ENCODE measurements around the gene ZNF333.
"Not testable (repeated sequence)": the region's sequence is repeated elsewhere in the genome, so short reads cannot be mapped to it uniquely, and the experiment has no call there.

The ZNF333 gene

DNA sequence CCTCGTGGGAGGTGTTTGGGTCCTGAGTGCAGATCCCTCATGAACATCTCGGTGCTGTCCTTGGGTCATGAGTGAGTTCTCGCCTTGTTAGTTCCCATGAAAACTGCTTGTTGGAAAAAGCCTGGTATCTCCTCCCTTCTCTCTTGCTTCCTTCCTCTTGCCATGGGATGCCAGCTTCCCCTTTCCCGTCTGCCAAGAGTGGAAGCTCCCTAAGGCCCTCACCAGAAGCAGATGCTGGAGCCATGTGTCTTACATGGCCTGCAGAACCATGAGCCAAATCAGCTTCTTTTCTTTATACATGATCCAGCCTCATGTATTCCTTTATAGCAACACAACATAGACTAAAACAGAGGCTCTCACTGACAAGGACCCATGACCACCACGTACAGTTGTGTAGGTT is 80.3 kb downstream of the ZNF333 start:
- no peak for FAIRE-seq

DNA sequence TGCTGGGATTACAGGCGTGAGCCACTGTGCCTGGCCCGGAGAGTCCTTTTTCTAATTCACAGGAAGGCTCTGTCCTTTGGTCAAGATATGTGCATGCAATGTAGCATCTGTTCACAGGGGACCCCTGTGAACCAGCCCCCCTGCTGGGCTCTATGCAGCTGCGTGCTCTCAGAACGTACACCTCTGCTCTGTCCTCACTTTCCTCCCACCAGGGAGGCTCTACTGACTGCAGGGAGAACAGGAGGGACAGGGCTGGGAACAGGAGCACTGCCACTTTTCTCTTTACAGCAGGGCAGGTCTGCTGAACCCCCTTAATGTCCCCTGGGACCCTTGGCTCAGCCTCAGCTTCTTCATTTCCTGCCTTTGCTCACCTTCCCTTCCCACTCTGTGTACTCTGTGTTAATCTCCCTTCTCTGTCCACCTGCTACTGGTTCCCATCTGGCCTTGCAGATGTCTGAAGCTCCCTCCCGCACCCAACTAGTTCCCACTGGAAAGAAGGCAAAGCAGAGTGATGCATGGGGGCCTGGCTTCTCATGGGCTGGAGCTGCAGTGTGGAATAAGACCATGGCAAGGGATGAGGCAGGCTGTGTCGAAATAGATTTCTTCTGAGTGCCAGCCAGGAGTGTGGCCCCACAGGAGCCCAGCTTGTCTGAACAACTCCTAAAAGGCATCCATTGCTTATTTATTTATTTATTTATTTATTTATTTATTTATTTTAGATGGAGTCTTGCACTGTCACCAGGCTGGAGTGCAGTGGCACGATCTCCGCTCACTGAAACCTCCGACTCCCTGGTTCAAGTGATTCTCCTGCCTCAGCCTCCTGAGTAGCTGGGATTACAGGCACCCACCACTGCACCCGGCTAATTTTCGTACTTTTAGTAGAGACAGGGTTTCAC is 81.3 kb downstream of the ZNF333 start:
- FAIRE-seq: no peak

DNA sequence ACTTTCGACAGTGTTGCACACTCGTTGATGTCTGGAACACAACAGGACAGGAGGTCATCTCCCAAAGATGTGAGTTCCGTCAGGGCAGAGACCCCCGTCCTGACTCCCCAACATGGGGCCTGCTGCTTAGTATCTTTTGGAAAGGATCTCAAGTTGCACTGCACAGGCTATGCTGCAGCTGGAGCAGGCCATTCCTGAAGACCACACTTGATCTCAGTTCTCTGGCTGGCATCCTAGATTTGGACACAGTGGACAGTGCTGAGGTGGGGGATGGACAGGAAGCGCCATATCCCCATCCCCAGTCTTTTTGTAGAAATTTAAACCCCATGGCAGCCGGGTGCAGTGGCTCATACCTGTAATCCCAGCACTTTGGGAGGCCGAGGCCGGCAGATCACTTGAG is 82.6 kb downstream of the ZNF333 start:
- no peak for FAIRE-seq

DNA sequence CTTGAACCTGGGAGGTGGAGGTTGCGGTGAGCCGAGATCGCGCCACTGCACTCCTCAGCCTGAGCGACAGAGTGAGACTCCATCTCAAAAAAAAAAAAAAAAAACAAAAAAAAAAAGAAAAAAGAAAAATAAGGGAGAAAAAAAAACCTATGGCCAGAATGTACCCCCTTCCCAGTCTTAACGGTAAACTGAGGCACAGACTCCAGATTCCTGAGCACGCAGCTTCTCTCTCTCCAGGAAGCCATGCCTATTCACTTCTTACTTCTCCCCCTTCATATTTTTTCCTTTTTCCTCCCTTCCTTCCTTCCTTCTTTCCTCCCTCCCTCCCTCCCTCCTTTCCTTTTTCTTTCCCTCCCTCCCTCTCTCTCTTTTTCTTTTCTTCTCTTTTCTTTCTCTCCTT is 83.1 kb downstream of the ZNF333 start:
- no peak for FAIRE-seq

DNA sequence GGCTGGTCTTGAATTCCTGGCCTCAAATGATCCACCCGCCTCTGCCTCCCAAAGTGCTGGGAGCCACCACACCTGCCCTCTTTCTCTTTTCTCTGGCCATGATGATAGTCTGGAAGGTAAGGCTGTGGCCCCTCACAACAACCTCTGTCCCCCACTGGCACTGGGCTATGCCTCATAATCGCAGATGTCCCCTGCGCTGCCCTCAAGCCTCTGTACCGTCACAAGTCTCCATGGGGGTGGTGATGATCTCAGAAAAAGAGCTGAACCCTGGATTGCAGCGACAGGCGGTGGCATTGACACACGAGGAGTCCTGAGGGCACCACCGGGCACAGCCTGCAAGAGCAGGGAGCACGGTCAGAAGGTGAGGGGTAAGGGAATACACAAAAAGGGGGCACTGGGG is 83.9 kb downstream of the ZNF333 start:
- not testable (repeated sequence) for FAIRE-seq

DNA sequence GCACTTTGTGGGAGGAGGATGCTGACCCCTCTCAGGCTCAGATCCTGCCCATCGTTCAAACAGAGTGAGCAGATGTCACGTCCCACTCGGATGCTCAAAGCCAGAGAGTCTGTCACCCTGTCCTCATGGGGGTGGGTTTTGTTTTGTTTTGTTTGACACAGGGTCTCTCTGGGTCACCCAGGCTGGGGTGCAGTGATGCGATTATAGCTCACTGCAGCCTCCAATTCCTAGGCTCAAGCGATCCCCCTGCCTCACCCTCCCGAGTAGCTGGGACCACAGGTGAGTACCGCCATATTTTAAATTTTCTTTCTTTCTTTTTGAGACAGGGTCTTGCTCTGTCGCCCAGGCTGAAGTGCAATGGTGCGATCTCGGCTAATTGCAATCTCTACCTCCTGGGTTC is 84.5 kb downstream of the ZNF333 start:
- no peak for FAIRE-seq

DNA sequence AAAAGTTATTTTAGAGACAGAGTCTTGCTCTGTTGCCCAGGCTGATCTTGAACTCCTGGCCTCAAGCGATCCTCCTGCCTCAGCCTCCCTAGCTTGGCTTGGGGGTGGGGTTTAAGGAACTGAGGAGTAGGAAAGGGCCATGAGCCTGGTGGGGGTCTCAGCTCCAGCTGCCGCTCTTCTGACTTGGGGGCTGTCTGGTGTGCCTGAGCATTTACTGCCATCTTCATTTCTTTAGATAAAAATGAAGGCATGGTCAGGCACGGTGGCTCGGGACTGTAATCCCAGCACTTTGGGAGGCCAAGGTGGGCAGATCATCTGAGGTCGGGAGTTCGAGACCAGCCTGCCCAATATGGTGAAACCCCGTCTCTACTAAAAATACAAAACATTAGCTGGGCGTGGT is 85.5 kb downstream of the ZNF333 start:
- FAIRE-seq: not testable (repeated sequence)

DNA sequence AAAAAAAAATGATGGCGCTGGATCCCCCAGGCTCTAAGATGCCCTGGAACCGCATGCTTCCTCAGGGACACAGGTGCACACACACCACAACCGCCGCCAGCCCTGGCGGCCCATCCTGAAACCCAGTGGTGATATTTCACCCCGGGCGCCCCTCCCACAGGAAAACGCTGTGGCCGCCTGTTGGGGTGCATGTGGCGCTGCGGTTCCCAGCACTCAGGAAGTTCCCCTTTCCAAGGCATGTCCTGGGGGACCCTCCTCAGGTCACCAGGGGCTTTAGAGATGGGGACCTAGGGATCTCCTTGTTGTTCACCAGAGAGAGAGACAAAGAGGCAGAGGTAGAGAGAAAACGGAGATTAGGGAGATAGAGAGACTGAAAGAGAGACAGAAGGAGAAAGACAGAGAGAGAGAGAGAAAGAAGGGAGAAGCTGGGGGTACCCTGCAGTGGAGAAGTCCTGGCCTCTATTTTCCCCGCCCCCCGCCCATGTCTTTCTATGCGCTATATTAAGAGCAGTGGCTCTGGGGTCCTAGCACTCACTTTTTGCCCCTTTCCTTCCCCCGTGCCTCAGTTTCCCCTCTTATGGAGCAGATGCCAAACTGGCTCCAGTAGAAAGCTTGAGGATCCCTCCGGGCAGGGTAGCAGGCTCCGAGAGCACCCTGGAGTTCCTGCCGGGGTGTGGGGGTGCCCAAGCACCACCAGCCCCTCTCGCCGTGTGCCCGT is 86.2 kb downstream of the ZNF333 start:
- no peak for FAIRE-seq

DNA sequence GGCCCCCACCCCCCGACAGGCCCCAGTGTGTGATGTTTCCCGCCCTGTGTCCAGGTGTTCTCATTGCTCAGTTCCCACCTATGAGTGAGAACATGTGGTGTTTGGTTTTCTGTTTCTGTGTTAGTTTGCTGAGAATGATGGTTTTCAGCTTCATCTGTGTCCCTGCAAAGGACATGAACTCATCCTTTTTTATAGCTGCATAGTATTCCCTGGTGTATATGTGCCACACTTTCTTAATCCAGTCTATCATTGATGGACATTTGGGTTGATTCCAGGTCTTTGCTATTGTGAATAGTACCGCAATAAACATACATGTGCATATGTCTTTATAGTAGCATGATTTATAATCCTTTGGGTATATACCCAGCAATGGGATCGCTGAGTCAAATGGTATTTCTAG is 87.8 kb downstream of the ZNF333 start:
- not testable (repeated sequence) for FAIRE-seq

DNA sequence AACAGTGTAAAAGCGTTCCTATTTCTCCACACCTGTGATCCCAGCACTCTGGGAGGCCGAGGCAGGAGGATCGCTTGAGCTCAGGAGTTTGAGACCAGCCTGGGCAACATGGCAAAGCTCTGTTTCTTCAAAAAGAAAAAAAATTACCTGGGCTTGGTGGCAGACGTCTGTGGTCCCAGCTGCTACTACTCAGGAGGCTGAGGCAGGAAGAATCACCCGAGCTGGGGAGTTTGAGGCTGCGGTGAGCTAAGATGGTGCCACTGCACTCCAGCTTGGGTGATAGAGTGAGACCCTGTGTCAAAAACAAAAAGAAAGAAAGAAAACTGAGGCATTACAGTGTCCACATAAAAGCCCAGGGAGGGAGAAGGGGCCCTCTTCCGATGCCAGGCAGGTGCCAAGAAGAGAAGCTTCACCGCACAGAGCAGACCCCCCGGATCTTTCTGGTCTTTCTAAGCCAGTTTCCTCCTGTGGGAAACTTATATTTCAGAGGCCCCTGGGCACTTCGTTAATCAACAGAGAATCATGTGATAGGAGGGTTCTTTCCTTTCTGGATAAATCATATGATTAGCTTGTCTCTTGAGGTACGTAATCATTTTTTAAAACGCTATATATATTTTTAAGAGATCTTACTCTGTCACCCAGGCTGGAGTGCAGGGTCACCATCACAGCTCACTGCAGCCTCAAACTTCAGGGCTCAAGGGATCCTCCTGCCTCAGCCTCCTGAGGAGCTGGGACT is 88.4 kb downstream of the ZNF333 start, which contains the start of gene ADGRE2:
Gene ADGRE2 (minus strand): TSS at position 451 of the 736 bp plus-strand sequence. CDS start 1,804 bp downstream, outside the sequence.
- FAIRE-seq: not testable (repeated sequence)

DNA sequence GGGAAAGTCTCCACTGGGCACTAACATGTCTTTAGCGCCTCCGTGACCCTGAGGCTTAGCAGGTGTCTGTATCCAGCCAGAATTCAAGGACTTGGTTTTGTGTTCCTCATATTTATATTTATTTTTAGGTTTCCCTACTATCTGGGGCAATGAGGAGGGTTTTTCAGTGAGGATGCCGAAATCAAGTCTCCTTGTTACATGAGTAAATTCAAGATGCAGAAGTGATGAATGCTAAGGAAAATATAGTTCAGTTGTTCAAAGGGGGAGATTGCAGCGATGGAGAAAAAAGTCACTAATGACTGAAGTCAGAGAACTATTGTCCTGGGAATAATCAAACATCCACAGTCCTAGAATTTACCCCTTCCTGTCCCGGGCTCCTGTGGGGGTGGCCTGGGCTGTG is 89.3 kb downstream of the ZNF333 start:
- FAIRE-seq: no peak

DNA sequence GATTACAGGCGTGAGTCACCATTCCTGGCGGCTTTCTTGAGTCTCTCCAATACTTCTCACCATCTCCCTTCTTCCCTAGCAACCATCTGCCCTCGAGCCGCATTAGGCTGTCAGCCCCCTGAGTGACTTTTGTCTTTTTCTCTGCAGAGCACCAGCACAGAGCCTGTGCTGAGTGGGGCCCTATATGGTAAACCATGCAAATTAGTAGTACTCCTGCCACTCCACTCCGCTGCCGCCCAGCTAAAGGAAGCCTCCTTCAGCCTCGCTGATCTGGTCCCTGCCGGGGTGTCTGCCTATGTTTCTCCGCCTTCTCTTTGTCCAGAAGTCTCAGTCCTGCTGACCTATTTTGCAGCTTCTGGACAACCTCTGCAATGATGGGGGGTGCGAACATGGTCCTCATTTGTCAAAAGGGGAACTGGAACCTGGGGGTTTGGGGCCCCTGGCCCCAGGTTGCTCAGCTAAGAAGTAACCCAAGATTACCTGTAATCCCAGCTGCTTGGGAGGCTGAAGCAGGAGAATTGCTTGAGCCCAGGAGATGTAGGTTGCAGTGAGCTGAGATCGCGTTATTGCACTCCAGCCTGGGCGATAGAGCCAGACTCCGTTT is 90.9 kb downstream of the ZNF333 start:
- not testable (repeated sequence) for FAIRE-seq

DNA sequence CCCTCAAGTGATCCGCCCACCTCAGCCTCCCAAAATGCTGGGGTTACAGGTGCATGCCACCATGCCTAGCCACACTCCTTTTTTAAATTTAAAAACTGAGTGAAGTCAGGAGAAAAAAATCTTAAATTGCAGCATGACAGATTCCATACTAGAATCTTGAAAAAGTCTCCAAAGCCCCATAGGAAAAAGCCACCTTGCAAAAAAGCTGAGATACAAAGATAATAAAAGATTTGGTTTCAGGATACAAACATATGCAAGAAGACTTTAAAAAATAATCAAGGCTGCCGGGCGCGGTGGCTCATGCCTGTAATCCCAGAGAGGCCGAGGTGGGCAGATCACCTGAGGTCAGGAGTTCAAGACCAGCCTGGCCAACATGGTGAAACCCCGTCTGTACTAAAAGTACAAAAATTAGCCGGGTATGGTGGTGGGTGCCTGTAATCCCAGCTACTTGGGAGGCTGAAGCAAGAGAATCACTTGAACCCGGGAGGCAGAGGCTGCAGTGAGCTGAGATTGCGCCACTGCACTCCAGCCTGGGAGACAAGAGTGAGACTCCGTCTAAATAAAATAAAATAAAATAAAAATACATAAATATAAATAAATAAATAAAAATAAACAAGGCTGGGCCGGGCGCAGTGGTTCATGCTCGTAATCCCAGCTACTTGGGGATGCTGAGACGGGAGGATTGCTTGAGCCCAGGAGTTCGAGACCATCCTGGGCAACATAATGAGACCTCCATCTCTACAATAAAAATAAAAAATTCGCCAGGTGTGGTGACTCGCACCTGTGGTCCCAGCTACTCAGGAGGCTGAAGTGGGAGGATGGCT is 92.1 kb downstream of the ZNF333 start:
- FAIRE-seq: not testable (repeated sequence)

DNA sequence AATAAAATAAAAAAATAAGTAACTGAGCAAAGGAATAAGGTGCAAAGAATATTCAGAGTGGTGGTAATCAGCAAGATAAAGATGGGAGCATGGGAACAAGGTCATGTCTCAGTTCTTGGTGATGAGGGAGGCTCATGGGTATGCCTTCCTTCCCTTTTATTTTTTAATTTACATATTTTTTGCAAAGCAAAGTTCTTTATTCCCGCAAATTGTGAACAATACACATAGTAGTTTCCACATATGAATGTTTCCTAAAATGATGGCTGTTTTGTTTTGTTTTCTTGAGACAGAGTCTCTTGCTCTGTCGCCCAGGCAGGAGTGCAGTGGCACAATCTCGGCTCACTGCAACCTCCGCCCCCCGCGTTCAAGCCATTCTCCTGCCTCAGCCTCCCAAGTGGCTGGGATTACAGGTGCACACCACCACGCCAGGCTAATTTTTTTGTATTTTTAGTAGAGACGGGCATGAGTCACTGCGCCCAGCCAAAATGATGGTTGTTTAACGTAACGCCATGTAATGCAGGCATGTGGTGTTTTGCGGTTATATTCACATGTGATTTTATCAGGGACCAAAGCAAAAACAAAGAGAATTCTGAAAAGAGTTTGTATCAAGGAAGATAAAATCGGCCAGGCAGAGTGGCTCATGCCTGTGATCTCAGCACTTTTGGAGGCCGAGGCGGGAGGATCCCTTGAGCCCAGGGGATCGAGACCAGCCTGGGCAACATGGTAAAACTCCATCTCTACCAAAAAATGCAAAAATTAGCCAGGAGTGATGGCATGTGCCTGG is 93.0 kb downstream of the ZNF333 start:
- no peak for FAIRE-seq
